Prostate gland (tissue), 2 donors: ENCODE measurements around the gene NEK6.

Experiments
- POLR2A ChIP-seq: fragments of 450-650 bp; IDR thresholded peaks from one replicate; pipeline ENCODE4 v1.6.1; 2016; ENCODE audit warnings: antibody characterized with exemption, mild to moderate bottlenecking
- POLR2AphosphoS5 ChIP-seq: sonication (generic); formaldehyde crosslinking; IDR thresholded peaks from one replicate; pipeline ENCODE4 v1.6.1; 2017; ENCODE audit warnings: antibody characterized with exemption
- TF ChIP-seq, protein P1 (sequence below), 4 experiments: fragments of 200-600 bp in 2 of 4; fragments of 450-650 bp in 2 of 4; sonication (generic) in 2 of 4; IDR thresholded peaks; 1 replicate in 3 of 4; 2 replicates in 1 of 4; pipeline ENCODE4 v1.5.1; 2016 to 2019; ENCODE audit warnings: antibody characterized with exemption in 4 of 4, mild to moderate bottlenecking in 2 of 4, moderate library complexity in 2 of 4

DNA sequence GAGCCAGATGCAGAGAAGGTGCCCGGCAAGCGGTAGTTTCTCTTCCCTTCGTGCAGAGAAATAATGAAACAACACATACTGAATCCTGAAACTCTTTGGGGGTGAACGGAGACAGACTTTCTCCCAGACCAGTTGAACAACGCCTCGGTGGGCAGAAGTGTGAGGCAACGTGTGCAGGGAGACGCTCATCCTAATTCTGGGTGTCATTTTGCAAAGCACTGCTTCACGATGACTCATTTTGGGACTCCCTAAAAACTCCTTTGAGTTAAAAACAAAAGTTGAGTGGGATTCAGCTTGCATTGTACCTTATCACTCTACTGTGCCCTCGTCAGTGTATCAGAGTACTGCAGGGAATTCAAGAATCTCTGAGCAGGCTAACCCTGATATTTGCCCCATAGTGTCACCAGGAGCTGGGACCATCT, 3.5 kb upstream of the NEK6 start:
- TF ChIP-seq, protein P1, sequence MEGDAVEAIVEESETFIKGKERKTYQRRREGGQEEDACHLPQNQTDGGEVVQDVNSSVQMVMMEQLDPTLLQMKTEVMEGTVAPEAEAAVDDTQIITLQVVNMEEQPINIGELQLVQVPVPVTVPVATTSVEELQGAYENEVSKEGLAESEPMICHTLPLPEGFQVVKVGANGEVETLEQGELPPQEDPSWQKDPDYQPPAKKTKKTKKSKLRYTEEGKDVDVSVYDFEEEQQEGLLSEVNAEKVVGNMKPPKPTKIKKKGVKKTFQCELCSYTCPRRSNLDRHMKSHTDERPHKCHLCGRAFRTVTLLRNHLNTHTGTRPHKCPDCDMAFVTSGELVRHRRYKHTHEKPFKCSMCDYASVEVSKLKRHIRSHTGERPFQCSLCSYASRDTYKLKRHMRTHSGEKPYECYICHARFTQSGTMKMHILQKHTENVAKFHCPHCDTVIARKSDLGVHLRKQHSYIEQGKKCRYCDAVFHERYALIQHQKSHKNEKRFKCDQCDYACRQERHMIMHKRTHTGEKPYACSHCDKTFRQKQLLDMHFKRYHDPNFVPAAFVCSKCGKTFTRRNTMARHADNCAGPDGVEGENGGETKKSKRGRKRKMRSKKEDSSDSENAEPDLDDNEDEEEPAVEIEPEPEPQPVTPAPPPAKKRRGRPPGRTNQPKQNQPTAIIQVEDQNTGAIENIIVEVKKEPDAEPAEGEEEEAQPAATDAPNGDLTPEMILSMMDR (IDR thresholded peaks at IDR 0.05) = no peak
- TF ChIP-seq POLR2AphosphoS5 (no peak), POLR2A (no peak)
